Spleen (tissue), 7 donors: Measurements from ENCODE around the gene TRAPPC12.

Experiments used
- POLR2A ChIP-seq, 3 donors: fragments of 450-650 bp; IDR thresholded peaks; one replicate each; pipeline ENCODE4 v1.5.1; 2017; ENCODE audit warnings: antibody characterized with exemption in 3 of 3, mild to moderate bottlenecking in 1 of 3
- TF ChIP-seq, protein P1 (sequence below), 11 experiments: fragments of 200-600 bp in 7 of 11; fragments of 450-650 bp in 4 of 11; sonication (generic) in 4 of 11; IDR thresholded peaks in 8 of 11; conservative IDR thresholded peaks in 3 of 11; 1 replicate in 7 of 11; 2 replicates in 4 of 11; pipeline versions ENCODE4 v1.4.0 to v1.8.0; 2016 to 2021; ENCODE audit warnings: antibody characterized with exemption in 11 of 11, inconsistent platforms in 4 of 11, mild to moderate bottlenecking in 1 of 11
- donor health status: DM: no; HTN: no; CAD: no; lungs with moderate emphysema.
- donor health status: DM: no; HTN: no; CAD: no.
- donor health status: DM: no; HTN: no; CAD: no.

DNA sequence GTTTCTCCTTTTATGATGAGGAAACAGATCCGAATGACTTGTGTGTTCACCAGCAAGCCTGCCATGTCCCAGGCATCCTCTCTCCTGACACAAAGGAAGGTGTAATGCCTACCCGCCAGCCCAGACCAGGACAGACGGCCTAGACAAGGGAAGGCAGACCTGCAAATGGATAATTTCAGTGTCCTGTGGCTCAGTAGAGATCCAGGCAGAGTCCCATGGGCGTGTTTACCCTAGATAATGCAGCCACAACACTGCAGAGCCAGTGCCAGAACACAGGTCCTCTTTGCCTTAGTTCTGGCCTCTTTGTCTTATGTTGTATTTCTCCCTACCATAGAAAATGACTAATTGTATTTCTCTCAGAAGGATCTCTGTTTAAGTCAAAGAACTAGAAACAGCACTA lies 12.7 kb downstream of the TRAPPC12 start:
- TF ChIP-seq, protein P1, sequence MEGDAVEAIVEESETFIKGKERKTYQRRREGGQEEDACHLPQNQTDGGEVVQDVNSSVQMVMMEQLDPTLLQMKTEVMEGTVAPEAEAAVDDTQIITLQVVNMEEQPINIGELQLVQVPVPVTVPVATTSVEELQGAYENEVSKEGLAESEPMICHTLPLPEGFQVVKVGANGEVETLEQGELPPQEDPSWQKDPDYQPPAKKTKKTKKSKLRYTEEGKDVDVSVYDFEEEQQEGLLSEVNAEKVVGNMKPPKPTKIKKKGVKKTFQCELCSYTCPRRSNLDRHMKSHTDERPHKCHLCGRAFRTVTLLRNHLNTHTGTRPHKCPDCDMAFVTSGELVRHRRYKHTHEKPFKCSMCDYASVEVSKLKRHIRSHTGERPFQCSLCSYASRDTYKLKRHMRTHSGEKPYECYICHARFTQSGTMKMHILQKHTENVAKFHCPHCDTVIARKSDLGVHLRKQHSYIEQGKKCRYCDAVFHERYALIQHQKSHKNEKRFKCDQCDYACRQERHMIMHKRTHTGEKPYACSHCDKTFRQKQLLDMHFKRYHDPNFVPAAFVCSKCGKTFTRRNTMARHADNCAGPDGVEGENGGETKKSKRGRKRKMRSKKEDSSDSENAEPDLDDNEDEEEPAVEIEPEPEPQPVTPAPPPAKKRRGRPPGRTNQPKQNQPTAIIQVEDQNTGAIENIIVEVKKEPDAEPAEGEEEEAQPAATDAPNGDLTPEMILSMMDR (IDR thresholded peaks at IDR 0.05 in 8 of 11, conservative IDR thresholded peaks at IDR 0.05 in 3 of 11): no peak
- TF ChIP-seq POLR2A (IDR thresholded peaks at IDR 0.05): no peak
